Liver (tissue), 9 donors: ENCODE results near the gene HIPK2. TPM values are rescaled to one million over a fixed set of nuclear protein-coding genes. Genes with fewer than 3 reads are reported as not detected.
A peak's percentile ranks its signal among the peaks of the same experiment; 100 is the strongest.

Source experiments
- DNase-seq: peaks from one replicate; pipeline ENCODE4 v3.0.0-alpha.2; 2017; ENCODE audit warnings: low spot score
- H3K27ac ChIP-seq, 2 donors: one replicate each; pipeline ENCODE4 v1.7.0; 2013; ENCODE audit warnings: inconsistent platforms in 2 of 2, low read length in 2 of 2, control low read depth in 1 of 2, low read depth in 1 of 2, mild to moderate bottlenecking in 1 of 2
- H3K27me3 ChIP-seq, 4 donors: one replicate each; pipeline versions ENCODE4 v1.6.1 to v1.7.0; 2013; ENCODE audit warnings: low read length in 3 of 4, inconsistent platforms in 1 of 4, mild to moderate bottlenecking in 1 of 4, moderate library complexity in 1 of 4; ENCODE audit not compliant: control insufficient read depth in 4 of 4, insufficient read depth in 4 of 4
- H3K36me3 ChIP-seq, 4 donors: one replicate each; pipeline versions ENCODE4 v1.6.1 to v1.7.0; 2013; ENCODE audit warnings: low read length in 3 of 4, mild to moderate bottlenecking in 3 of 4, low read depth in 1 of 4, moderate library complexity in 1 of 4; ENCODE audit not compliant: control insufficient read depth in 4 of 4, insufficient read depth in 3 of 4
- H3K4me1 ChIP-seq, 4 donors: one replicate each; pipeline versions ENCODE4 v1.6.1 to v1.7.0; 2013; ENCODE audit warnings: low read length in 3 of 4, mild to moderate bottlenecking in 3 of 4, moderate library complexity in 1 of 4; ENCODE audit not compliant: control insufficient read depth in 4 of 4, insufficient read depth in 4 of 4
- H3K4me3 ChIP-seq, 3 donors: one replicate each; pipeline versions ENCODE4 v1.6.1 to v1.7.0; 2013; ENCODE audit warnings: low read length in 3 of 3, control low read depth in 1 of 3, low read depth in 1 of 3, mild to moderate bottlenecking in 1 of 3
- H3K9ac ChIP-seq, 2 donors: one replicate each; pipeline ENCODE4 v1.7.0; 2013; ENCODE audit warnings: low read length in 2 of 2, mild to moderate bottlenecking in 2 of 2, moderate library complexity in 2 of 2, control low read depth in 1 of 2, low read depth in 1 of 2
- H3K9me3 ChIP-seq, 4 donors: one replicate each; pipeline versions ENCODE4 v1.6.1 to v1.7.0; 2013; ENCODE audit warnings: low read length in 3 of 4; ENCODE audit not compliant: control insufficient read depth in 4 of 4
- ATF3 ChIP-seq: IDR thresholded peaks from 2 replicates; pipeline ENCODE4 v1.6.1; 2016; ENCODE audit warnings: antibody characterized with exemption
- CTCF ChIP-seq: fragments of 150-350 bp; IDR thresholded peaks from 2 replicates; pipeline ENCODE4 v1.5.1; 2017; ENCODE audit warnings: improper control_type of control experiment, low read depth, low read length; ENCODE audit not compliant: missing input control
- EGR1 ChIP-seq, 2 donors: IDR thresholded peaks; 2 replicates each; pipeline ENCODE4 v1.6.1; 2016 to 2018; ENCODE audit warnings: antibody characterized with exemption in 2 of 2, low read depth in 2 of 2
- FOXA1 ChIP-seq: IDR thresholded peaks from 2 replicates; pipeline ENCODE4 v1.6.1; 2016; ENCODE audit warnings: antibody characterized with exemption
- FOXA2 ChIP-seq: IDR thresholded peaks from 2 replicates; pipeline ENCODE4 v1.6.1; 2016; ENCODE audit warnings: antibody characterized with exemption
- GABPA ChIP-seq, 2 donors: IDR thresholded peaks in 1 of 2; conservative IDR thresholded peaks in 1 of 2; 2 replicates each; pipeline ENCODE4 v1.6.1; 2016; ENCODE audit warnings: antibody characterized with exemption in 2 of 2, mild to moderate bottlenecking in 1 of 2, moderate library complexity in 1 of 2
- HNF4A ChIP-seq, 2 donors: conservative IDR thresholded peaks; 2 replicates each; pipeline ENCODE4 v1.6.1; 2016; ENCODE audit warnings: antibody characterized with exemption in 2 of 2, mild to moderate bottlenecking in 2 of 2
- HNF4G ChIP-seq: IDR thresholded peaks from 2 replicates; pipeline ENCODE4 v1.6.1; 2016; ENCODE audit warnings: antibody characterized with exemption
- JUND ChIP-seq, 2 donors: IDR thresholded peaks; 2 replicates each; pipeline ENCODE4 v1.6.1; 2016; ENCODE audit warnings: antibody characterized with exemption in 2 of 2
- MAX ChIP-seq: IDR thresholded peaks from 2 replicates; pipeline ENCODE4 v1.6.1; 2016; ENCODE audit warnings: antibody characterized with exemption
- RAD21 ChIP-seq, 2 donors: IDR thresholded peaks; 2 replicates each; pipeline ENCODE4 v1.6.1; 2016; ENCODE audit warnings: antibody characterized with exemption in 2 of 2, mild to moderate bottlenecking in 2 of 2
- REST ChIP-seq: IDR thresholded peaks from 2 replicates; pipeline ENCODE4 v1.6.1; 2016; ENCODE audit warnings: antibody characterized with exemption, mild to moderate bottlenecking
- RXRA ChIP-seq, 2 donors: IDR thresholded peaks; 2 replicates each; pipeline ENCODE4 v1.6.1; 2017 to 2018; ENCODE audit warnings: antibody characterized with exemption in 2 of 2, mild to moderate bottlenecking in 1 of 2
- SP1 ChIP-seq: IDR thresholded peaks from 2 replicates; pipeline ENCODE4 v1.6.1; 2018; ENCODE audit warnings: antibody characterized with exemption, mild to moderate bottlenecking
- TAF1 ChIP-seq: conservative IDR thresholded peaks from 2 replicates; pipeline ENCODE4 v1.6.1; 2016; ENCODE audit warnings: antibody characterized with exemption, mild to moderate bottlenecking
- YY1 ChIP-seq: IDR thresholded peaks from 2 replicates; pipeline ENCODE4 v1.6.1; 2016; ENCODE audit warnings: antibody characterized with exemption, mild to moderate bottlenecking
- ZBTB33 ChIP-seq: IDR thresholded peaks from 2 replicates; pipeline ENCODE4 v1.6.1; 2016; ENCODE audit warnings: antibody characterized with exemption
- WGBS: extraction: QIAGEN DNeasy Blood & Tissue Kit; methylation state at CpG from one replicate; pipeline ENCODE4 v1.1.7; 2013; 5-methylcytosine and 5-hydroxymethylcytosine counted together
- polyA plus RNA-seq, 2 donors: library from polyadenylated mRNA; stranded (reverse) in 1 of 2; unstranded in 1 of 2; fragments of 200-250 nt in 1 of 2; fragments of >200 nt in 1 of 2; fragmentation: Nextera tagmentation in 1 of 2; extraction: Ambion mirVana in 1 of 2; gene quantifications; one replicate each; pipeline versions ENCODE4 v1.2.1 to v1.2.3, GENCODE V29; 2013 to 2015
- total RNA-seq, 2 donors: library from RNA; depleted of rRNA; stranded (reverse); fragments of >200 nt; gene quantifications; one replicate each; pipeline ENCODE4 v1.2.3, GENCODE V29; 2014
- donor health status: healthy.
- donor health status: healthy.
- donor health status: healthy.
- donor health status: healthy.
- donor health status: healthy.

Gene HIPK2
- total and polyA plus RNA-seq, 4 donors = 13.1 to 48.8 (median 16.6) TPM

DNA sequence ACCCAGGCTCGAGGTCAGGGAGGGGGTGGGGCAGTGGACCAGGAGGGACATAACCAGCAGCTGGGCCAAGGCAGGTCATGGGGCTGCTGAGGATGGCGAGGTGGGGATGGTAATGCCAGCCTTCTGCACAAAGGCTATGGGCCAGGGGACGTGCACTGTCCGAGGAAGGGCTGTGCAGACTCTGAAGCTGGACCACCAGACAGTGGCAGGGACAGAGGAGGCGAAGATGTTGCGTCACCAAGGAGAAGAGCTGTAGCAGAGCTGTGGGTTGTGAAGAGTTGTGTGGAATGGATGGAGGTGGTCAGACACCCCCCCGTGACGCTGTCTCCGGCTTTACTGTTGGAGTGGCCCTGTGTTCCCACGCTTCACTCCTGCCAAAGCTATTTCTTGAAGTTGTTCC is 252.6 kb downstream of the HIPK2 start:
- H3K36me3 ChIP-seq = no peaks in the 10 kb centered on the region
- 91% methylated on average over 10 of the region's 10 CpGs for WGBS

GRCh38 chr7:139523968-139524815 is 253.6 kb downstream of the HIPK2 start:
- 19% methylated on average over 70 of the region's 70 CpGs for WGBS
- DNase-seq = no peak

More for the DNA sequence above, 252.6 kb downstream of the HIPK2 start:
- no peaks in the 10 kb centered on the region for H3K9me3 ChIP-seq
- H3K27ac ChIP-seq = no peak overlapping the region
- peaks cover 0 to 7% (median 2%) of the 10 kb centered on the region in 4 donors for H3K27me3 ChIP-seq
- TF ChIP-seq GABPA (IDR thresholded peaks at IDR 0.05 in 1 of 2, conservative IDR thresholded peaks at IDR 0.05 in 1 of 2) (no peak), TAF1 (no peak), HNF4A (conservative IDR thresholded peaks at IDR 0.05) (no peak), JUND (IDR thresholded peaks at IDR 0.05) (no peak), SP1 (no peak), RAD21 (IDR thresholded peaks at IDR 0.05) (no peak), HNF4G (no peak)
- H3K9ac ChIP-seq = no peak overlapping the region
- H3K4me1 ChIP-seq = peaks cover 0 to 2% (median 0%) of the 10 kb centered on the region in 4 donors
- H3K4me3 ChIP-seq = no peak overlapping the region
- no peak for DNase-seq

DNA sequence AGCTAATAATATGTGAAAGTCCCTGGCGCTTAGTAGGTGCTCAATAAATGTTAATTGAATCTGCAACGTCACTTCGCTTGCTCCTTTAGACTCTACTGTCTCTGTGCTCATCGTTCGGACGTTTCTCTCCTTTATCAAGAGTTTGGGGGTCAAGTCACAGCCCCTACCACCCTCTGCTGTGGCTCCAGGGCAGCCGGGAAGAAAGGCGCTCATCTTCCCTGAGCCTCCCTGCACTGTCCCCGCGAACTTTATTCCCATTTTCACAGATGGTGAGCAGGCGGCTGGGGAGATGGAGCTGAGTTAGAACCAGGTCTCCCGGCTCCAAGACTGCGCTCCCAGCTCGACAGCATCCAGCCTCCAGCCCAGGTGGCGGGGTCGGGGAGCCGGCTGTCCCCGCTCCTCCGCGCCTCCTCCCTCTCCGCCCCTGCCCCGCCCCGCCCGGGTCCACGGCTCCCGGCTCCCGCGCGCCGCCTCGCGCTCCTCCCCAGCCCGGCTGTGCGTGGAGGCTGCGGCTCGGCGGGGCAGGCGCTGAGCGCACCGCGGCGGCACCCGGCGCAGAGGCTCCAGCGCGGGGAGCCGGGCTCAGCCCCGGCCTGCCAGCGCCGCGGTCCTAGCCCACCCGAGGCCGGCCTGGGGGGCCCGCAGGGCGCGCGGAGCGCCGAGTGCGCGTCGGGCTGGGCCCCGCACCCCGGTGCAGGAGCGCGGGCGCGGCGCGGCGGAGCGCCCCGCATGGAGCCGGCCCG is 254.4 kb downstream of the HIPK2 start, which contains the start of gene CLEC2L:
Gene CLEC2L, plus strand, starts transcription at position 487 of the 743 bp plus-strand sequence. Its CDS starts 243 bp downstream, at position 730.
- Histone ChIP-seq H3K4me3 (peak within 1 kb of the TSS in 1 of 3 donors; percentile 36), H3K9ac (no peak within 1 kb of the TSS), H3K4me1 (peaks cover 0 to 2% (median 0%) of the 10 kb centered on the region in 4 donors), H3K9me3 (no peaks in the 10 kb centered on the region), H3K27ac (no peak within 1 kb of the TSS), H3K27me3 (peaks cover 0 to 7% (median 2%) of the 10 kb centered on the region in 4 donors), H3K36me3 (no peaks in the 10 kb centered on the region)
- WGBS = 4% methylated on average over 75 of the region's 75 CpGs
- no peak for DNase-seq
- TF ChIP-seq RAD21 (IDR thresholded peaks at IDR 0.05) (no peak), EGR1 (IDR thresholded peaks at IDR 0.05; ENCODE audit: low read depth in 2 of 2) (no peak), SP1 (no peak), ATF3 (no peak), HNF4G (no peak), MAX (no peak), REST (no peak), GABPA (IDR thresholded peaks at IDR 0.05 in 1 of 2, conservative IDR thresholded peaks at IDR 0.05 in 1 of 2) (no peak), ZBTB33 (no peak), FOXA2 (no peak), JUND (IDR thresholded peaks at IDR 0.05) (no peak), HNF4A (conservative IDR thresholded peaks at IDR 0.05) (no peak), TAF1 (no peak), RXRA (IDR thresholded peaks at IDR 0.05) (no peak), FOXA1 (no peak), YY1 (no peak), CTCF (no peak)

More at GRCh38 chr7:139523968-139524815, 253.6 kb downstream of the HIPK2 start:
- Histone ChIP-seq H3K9ac (no peak overlapping the region), H3K36me3 (no peaks in the 10 kb centered on the region), H3K4me1 (peaks cover 0 to 2% (median 0%) of the 10 kb centered on the region in 4 donors), H3K4me3 (peak overlapping the region in 1 of 3 donors; percentile 36), H3K9me3 (no peaks in the 10 kb centered on the region), H3K27me3 (peaks cover 0 to 7% (median 2%) of the 10 kb centered on the region in 4 donors), H3K27ac (no peak overlapping the region)
- no peak for TF ChIP-seq HNF4A (conservative IDR thresholded peaks at IDR 0.05)
- TF ChIP-seq HNF4G = no peak
